Large intestine (tissue), 12 donors: ENCODE results near the gene PFN3. TPM values are rescaled to one million over a fixed set of nuclear protein-coding genes. Genes with fewer than 3 reads are reported as not detected.

Experiments
- DNase-seq, 2 donors: peaks; one replicate each; pipeline versions ENCODE4 v3.0.0 to v3.0.0-alpha.2; 2013
- H3K27ac ChIP-seq: one replicate; pipeline ENCODE4 v1.5.1; 2013; ENCODE audit warnings: low read length
- H3K27me3 ChIP-seq: 2 replicates; pipeline ENCODE4 v1.6.1; 2013; ENCODE audit warnings: low read length; ENCODE audit not compliant: control insufficient read depth, insufficient read depth
- H3K36me3 ChIP-seq: 2 replicates; pipeline ENCODE4 v1.6.1; 2013; ENCODE audit warnings: low read length; ENCODE audit not compliant: control insufficient read depth, insufficient read depth
- H3K4me1 ChIP-seq: one replicate; pipeline ENCODE4 v1.6.1; 2013; ENCODE audit warnings: low read length; ENCODE audit not compliant: control insufficient read depth, insufficient read depth
- H3K4me3 ChIP-seq: one replicate; pipeline ENCODE4 v1.5.1; 2013; ENCODE audit warnings: low read length
- H3K9me3 ChIP-seq: one replicate; pipeline ENCODE4 v1.6.1; 2013; ENCODE audit warnings: mild to moderate bottlenecking, low read depth, low read length, moderate library complexity; ENCODE audit not compliant: control insufficient read depth
- WGBS: methylation state at CpG from one replicate; pipeline ENCODE4 v1.1.5; 2013; ENCODE audit warnings: low lambda C conversion rate; ENCODE audit not compliant: insufficient coverage; 5-methylcytosine and 5-hydroxymethylcytosine counted together
- long read RNA-seq, 11 donors: transcript quantifications; one replicate each; lab custom pipeline, GENCODE V29; 2026
- polyA plus RNA-seq: library from polyadenylated mRNA; unstranded; fragments of 120-200 nt; gene quantifications from one replicate; pipeline ENCODE4 v1.2.1, GENCODE V29; 2013

The PFN3 gene
- not detected for polyA plus RNA-seq
- long read RNA-seq, donor 1: 0 reads
- long read RNA-seq, donor 2: 0 reads
- long read RNA-seq, donor 3: 0 reads
- long read RNA-seq, donor 4: 0 reads
- long read RNA-seq, donor 5: 0 reads
- long read RNA-seq, donor 6: 0 reads
- long read RNA-seq, donor 7: 0 reads
- long read RNA-seq, donor 8: 0 reads
- long read RNA-seq, donor 9: 0 reads
- long read RNA-seq, donor 10: 0 reads
- long read RNA-seq, donor 11: 0 reads

- H3K27me3 ChIP-seq: peaks cover 88% of the 10 kb centered on the region
- peak; percentile 45 to 53 for DNase-seq
- no peaks in the 10 kb centered on the region for H3K36me3 ChIP-seq
- H3K4me3 ChIP-seq: no peak within 1 kb of the TSS
- H3K9me3 ChIP-seq: peaks cover 18% of the 10 kb centered on the region
- WGBS: no CpG with 5 or more reads among the region's 92 CpGs
- H3K27ac ChIP-seq: no peak within 1 kb of the TSS
- peaks cover 36% of the 10 kb centered on the region for H3K4me1 ChIP-seq
Measured at GRCh38 chr5:177399997-177400868, at the start of gene PFN3. PFN3 (minus strand) TSS chr5:177400661; CDS start chr5:177400576, 85 bp downstream.

- peaks cover 44% of the 10 kb centered on the region for H3K27me3 ChIP-seq
- no CpG with 5 or more reads among the region's 18 CpGs for WGBS
- no peak overlapping the region for H3K4me3 ChIP-seq
- H3K9me3 ChIP-seq: no peaks in the 10 kb centered on the region
- no peak for DNase-seq
- H3K36me3 ChIP-seq: no peaks in the 10 kb centered on the region
- peaks cover 18% of the 10 kb centered on the region for H3K4me1 ChIP-seq
- H3K27ac ChIP-seq: no peak overlapping the region
Measured at GRCh38 chr5:177449140-177450061, 48.9 kb upstream of the PFN3 start.

- Histone ChIP-seq H3K27ac (no peak overlapping the region), H3K4me1 (peaks cover 9% of the 10 kb centered on the region), H3K27me3 (peaks cover 40% of the 10 kb centered on the region), H3K36me3 (peaks cover 2% of the 10 kb centered on the region), H3K9me3 (no peaks in the 10 kb centered on the region), H3K4me3 (no peak overlapping the region)
- DNase-seq: no peak
- WGBS: no CpG with 5 or more reads among the region's 6 CpGs
Measured at GRCh38 chr5:177448244-177448950, 47.9 kb upstream of the PFN3 start.

- peaks cover 9% of the 10 kb centered on the region for H3K4me1 ChIP-seq
Measured at GRCh38 chr5:177447611-177448243, 47.3 kb upstream of the PFN3 start.

DNA sequence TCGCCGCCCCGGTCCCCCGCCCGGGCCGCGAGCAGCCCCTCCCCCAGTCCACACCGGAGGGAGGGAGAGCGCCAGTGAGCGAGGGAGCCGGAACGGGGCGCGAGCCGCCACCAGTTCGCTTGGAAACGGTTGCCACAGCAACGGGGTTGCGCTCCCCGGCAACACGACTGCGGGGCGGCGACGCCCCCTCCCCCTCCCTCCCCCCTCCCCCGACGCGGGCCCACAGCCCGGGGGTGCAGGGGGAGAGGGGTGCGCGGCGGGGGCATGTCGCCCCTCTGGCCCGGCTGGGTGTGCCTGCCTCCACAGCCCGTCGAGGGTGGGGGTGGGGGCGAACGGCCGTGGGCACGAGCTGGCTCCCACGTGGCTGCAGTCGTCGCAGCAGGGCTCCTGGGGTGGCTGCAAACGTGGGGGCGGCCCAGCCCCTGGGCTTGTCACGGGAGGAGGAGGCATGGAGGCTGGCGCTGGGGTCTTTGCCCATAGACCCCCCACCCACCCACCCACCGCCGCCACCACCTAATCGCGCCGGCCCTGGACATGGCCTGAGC, 46.7 kb upstream of the PFN3 start:
- no CpG with 5 or more reads among the region's 52 CpGs for WGBS
- no peak overlapping the region for H3K27ac ChIP-seq
- peaks cover 9% of the 10 kb centered on the region for H3K36me3 ChIP-seq
- peaks cover 37% of the 10 kb centered on the region for H3K27me3 ChIP-seq
- H3K4me3 ChIP-seq: no peak overlapping the region
- peaks cover 9% of the 10 kb centered on the region for H3K4me1 ChIP-seq
- DNase-seq: peak in 1 of 2 donors; percentile 46
- no peaks in the 10 kb centered on the region for H3K9me3 ChIP-seq

More at GRCh38 chr5:177447611-177448243, 47.3 kb upstream of the PFN3 start:
- WGBS: no CpG with 5 or more reads among the region's 23 CpGs
- H3K27ac ChIP-seq: no peak overlapping the region
- DNase-seq: peak in 1 of 2 donors; percentile 40
- H3K27me3 ChIP-seq: peaks cover 37% of the 10 kb centered on the region
- no peaks in the 10 kb centered on the region for H3K9me3 ChIP-seq
- H3K4me3 ChIP-seq: no peak overlapping the region
- peaks cover 3% of the 10 kb centered on the region for H3K36me3 ChIP-seq

DNA sequence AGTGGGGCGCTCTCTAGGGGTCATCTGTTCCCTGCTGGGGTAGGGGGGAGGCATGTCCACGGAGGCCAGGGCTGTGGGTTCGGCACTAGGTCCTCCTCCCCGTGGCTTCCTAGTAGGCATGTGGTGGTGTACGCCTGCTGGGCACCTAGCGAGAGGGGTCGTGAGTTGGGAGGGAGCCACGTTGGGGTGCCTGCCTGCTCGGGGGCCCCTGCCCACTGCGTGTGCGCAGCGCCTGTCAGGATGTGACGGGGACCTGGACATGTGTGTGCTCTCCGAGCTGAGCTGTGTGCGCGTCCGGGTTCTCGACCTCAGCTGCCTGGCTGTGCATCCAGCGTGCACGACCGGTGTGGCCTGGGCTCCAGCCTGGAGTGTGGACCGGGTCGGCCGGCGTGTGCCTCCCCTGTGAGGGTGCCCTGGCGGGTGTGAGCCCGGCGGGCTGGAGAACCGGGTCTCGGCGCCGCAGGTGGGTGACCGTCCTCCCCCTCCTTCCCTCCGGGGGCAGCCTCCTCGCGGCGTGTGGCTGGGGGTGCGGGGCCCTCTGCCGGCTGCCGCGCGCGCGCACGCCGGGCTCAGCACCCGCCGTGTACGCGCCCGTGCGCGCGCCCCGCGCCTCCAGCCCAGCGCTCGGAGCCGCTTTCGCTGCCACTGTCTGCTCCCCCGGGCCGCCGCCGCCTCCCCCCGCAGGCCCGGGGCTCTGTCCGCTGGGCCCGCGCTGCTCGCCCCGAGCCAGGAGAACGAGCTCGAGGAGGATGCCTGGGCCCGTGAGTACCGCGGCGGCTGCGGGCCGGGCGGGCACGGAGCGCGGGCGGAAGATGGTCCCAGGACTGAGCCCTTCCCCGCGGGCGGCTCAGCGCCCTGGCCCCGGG, 46.0 kb upstream of the PFN3 start, which contains the start of gene PRR7:
PRR7 (plus strand) TSS at position 615 of the 866 bp plus-strand sequence. CDS start 8,254 bp downstream, outside the sequence.
- Histone ChIP-seq H3K4me1 (peaks cover 9% of the 10 kb centered on the region), H3K27me3 (peaks cover 37% of the 10 kb centered on the region), H3K9me3 (no peaks in the 10 kb centered on the region), H3K4me3 (peak within 1 kb of the TSS; percentile 30), H3K36me3 (peaks cover 9% of the 10 kb centered on the region), H3K27ac (no peak within 1 kb of the TSS)
- DNase-seq: peak in 1 of 2 donors; percentile 75
- no CpG with 5 or more reads among the region's 89 CpGs for WGBS

DNA sequence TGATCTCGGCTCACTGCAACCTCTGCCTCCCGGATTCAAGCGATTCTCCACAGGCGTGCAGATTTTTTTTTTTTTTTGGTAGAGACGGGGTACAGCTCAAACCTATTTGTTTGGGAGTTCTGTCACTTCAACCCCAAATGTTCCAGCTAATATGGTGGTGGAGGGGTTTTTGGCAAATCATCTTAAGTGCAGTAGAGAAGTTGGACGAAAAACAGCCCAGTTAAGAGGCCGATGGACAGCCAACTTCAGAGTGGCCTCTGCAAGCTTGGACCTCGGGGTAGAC, 45.4 kb upstream of the PFN3 start:
- no CpG with 5 or more reads among the region's 8 CpGs for WGBS
- H3K4me1 ChIP-seq: peaks cover 9% of the 10 kb centered on the region
- no peak for DNase-seq
- H3K27me3 ChIP-seq: peaks cover 37% of the 10 kb centered on the region
- peaks cover 15% of the 10 kb centered on the region for H3K36me3 ChIP-seq
- H3K4me3 ChIP-seq: peak overlapping the region; percentile 30
- H3K9me3 ChIP-seq: no peaks in the 10 kb centered on the region
- no peak overlapping the region for H3K27ac ChIP-seq

DNA sequence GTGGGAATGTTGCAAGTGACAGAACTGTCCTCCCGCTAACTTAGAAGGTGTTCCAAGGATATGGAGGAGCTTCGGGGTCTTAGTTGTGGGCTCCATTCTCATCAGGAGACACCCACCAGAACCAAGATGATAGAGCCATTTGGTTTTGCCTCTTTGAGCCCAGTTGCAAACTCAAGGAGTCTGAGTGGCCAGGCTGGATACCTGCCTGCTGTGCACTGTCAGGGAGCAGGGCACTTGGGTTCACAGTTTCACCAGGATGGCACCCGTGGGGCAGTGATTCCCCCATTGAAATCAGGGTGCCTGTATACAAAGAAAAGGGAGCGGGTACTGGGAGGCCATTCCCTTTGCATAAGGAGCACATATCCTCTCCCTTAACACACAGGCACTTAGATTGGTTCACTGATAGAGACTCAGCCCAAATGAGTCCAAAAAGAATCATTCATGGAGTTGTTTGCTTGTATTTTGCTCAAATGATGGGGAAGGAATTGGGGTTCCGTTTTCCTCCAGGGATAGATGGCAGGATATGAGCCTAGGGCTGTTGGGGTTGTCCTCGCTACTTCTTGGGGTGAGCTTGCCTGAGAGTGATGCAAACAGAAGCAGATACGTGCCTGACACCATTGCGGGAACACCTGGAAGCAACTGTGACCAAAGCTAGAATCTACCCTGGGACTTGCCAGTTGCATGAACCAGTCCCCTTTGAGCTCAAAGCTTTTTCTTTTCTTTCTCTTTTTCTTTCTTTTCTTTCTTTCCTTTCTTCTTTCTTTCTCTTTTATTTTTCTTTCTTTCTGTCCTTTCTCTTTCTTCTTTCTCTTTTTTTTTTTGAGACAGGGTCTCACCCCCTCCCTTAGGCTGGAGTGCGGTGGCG, 44.8 kb upstream of the PFN3 start:
- H3K27me3 ChIP-seq: peaks cover 37% of the 10 kb centered on the region
- no peak overlapping the region for H3K4me3 ChIP-seq
- no peak overlapping the region for H3K27ac ChIP-seq
- peaks cover 9% of the 10 kb centered on the region for H3K4me1 ChIP-seq
- peaks cover 20% of the 10 kb centered on the region for H3K36me3 ChIP-seq
- DNase-seq: no peak
- 18% methylated on average over 3 of the region's 10 CpGs for WGBS
- no peaks in the 10 kb centered on the region for H3K9me3 ChIP-seq
